HepG2 (cell line): Measurements from ENCODE around the gene LEMD2.

ENCODE experiments used
- GATA4 ChIP-seq: sonication (generic); IDR thresholded peaks from 2 replicates; pipeline ENCODE4 v1.6.1; 2016; ENCODE audit warnings: antibody characterized with exemption, low read depth, borderline replicate concordance
- MAZ ChIP-seq, 2 experiments: sonication (generic) in 1 of 2; formaldehyde crosslinking in 1 of 2; IDR thresholded peaks; 2 replicates each; pipeline versions ENCODE4 v1.5.0 to v1.6.1; 2012 to 2020; ENCODE audit warnings: low read depth in 2 of 2, mild to moderate bottlenecking in 2 of 2, borderline replicate concordance in 1 of 2, improper control_type of control experiment in 1 of 2, low read length in 1 of 2, missing genetic modification reagents in 1 of 2, moderate library complexity in 1 of 2
- POLR2A ChIP-seq, 2 experiments: IDR thresholded peaks; 2 replicates each; pipeline ENCODE4 v1.6.1; 2011; ENCODE audit warnings: low read depth in 2 of 2, low read length in 2 of 2, mild to moderate bottlenecking in 1 of 2, moderate library complexity in 1 of 2; ENCODE audit not compliant: insufficient read depth in 1 of 2
- UBTF ChIP-seq: sonication (generic); formaldehyde crosslinking; IDR thresholded peaks from 2 replicates; pipeline ENCODE4 v1.4.0; 2020; ENCODE audit warnings: mild to moderate bottlenecking, missing genetic modification reagents
- TF ChIP-seq, protein P1 (sequence below): sonication (generic); formaldehyde crosslinking; IDR thresholded peaks from 2 replicates; pipeline ENCODE4 v1.4.0; 2020; ENCODE audit warnings: missing genetic modification reagents, borderline replicate concordance

GRCh38 chr6:33770124-33770832, 18.7 kb downstream of the LEMD2 start:
- TF ChIP-seq GATA4: no peak
- TF ChIP-seq, protein P1, sequence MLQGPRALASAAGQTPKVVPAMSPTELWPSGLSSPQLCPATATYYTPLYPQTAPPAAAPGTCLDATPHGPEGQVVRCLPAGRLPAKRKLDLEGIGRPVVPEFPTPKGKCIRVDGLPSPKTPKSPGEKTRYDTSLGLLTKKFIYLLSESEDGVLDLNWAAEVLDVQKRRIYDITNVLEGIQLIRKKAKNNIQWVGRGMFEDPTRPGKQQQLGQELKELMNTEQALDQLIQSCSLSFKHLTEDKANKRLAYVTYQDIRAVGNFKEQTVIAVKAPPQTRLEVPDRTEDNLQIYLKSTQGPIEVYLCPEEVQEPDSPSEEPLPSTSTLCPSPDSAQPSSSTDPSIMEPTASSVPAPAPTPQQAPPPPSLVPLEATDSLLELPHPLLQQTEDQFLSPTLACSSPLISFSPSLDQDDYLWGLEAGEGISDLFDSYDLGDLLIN (CRISPR knock-in tag): no peak
- no peak for TF ChIP-seq MAZ (IDR thresholded peaks at IDR 0.05; ENCODE audit: borderline replicate concordance, low read depth, low read length)
- no peak for TF ChIP-seq MAZ (CRISPR knock-in tag; IDR thresholded peaks at IDR 0.05; ENCODE audit: low read depth)
- no peak for TF ChIP-seq UBTF
- TF ChIP-seq POLR2A (IDR thresholded peaks at IDR 0.05; ENCODE audit: insufficient read depth in 1 of 2, low read depth in 2 of 2, low read length in 2 of 2): no peak
